Caco-2 (cell line): Measurements from ENCODE around the gene HHAT. TPM values are rescaled to one million over a fixed set of nuclear protein-coding genes. Genes with fewer than 3 reads are reported as not detected.

Experiments used
- BruUV-seq: library from RNA; stranded (reverse); fragments of 400-500 nt; replicated peaks from 2 replicates; lab custom pipeline; 2021; lab: Mats Ljungman, UMichigan
- CTCF ChIA-PET: fragments of 300-600 bp; sonication (Branson Sonifier 250); formaldehyde crosslinking; loops from one replicate; lab custom pipeline; 2022; ENCODE audit warnings: antibody characterized with exemption; lab: Charles Lee
- POLR2A ChIA-PET: fragments of 300-600 bp; sonication (Branson Sonifier 250); formaldehyde crosslinking; loops from one replicate; lab custom pipeline; 2022; ENCODE audit warnings: antibody characterized with exemption; lab: Charles Lee
- DNase-seq, 2 experiments: peaks; one replicate each; pipeline versions ENCODE4 v3.0.0 to v3.0.0-alpha.2; 2020 to 2022
- H3K27me3 ChIP-seq: replicated peaks from 2 replicates; pipeline ENCODE4 v1.6.0; 2011; ENCODE audit warnings: low read length; ENCODE audit not compliant: control insufficient read depth, insufficient read depth
- H3K36me3 ChIP-seq: 2 replicates; pipeline ENCODE4 v1.5.1; 2011; ENCODE audit warnings: low read length; ENCODE audit not compliant: control insufficient read depth, insufficient read depth
- H3K4me1 ChIP-seq: fragments of 250-450 bp; sonication (Bioruptor Pico); 2 replicates; pipeline ENCODE4 v1.5.1; 2020; ENCODE audit warnings: mild to moderate bottlenecking
- H3K4me3 ChIP-seq: 2 replicates; pipeline ENCODE4 v1.5.1; 2011; ENCODE audit warnings: low read depth, mild to moderate bottlenecking, control low read depth, low read length
- H3K9me3 ChIP-seq: fragments of 250-450 bp; sonication (Bioruptor Pico); 2 replicates; pipeline ENCODE4 v1.5.1; 2020; ENCODE audit warnings: mild to moderate bottlenecking, moderate library complexity
- H3K27ac Mint-ChIP-seq: one replicate; pipeline ENCODE4 v1.8.0; 2022; ENCODE audit warnings: mixed read lengths; ENCODE audit not compliant: unreplicated experiment
- H3K27me3 Mint-ChIP-seq: one replicate; pipeline ENCODE4 v1.8.0; 2022; ENCODE audit warnings: mixed read lengths; ENCODE audit not compliant: insufficient read depth, unreplicated experiment
- H3K36me3 Mint-ChIP-seq: one replicate; pipeline ENCODE4 v1.8.0; 2022; ENCODE audit warnings: mild to moderate bottlenecking, mixed read lengths; ENCODE audit not compliant: insufficient read depth, unreplicated experiment
- H3K4me1 Mint-ChIP-seq: one replicate; pipeline ENCODE4 v1.8.0; 2022; ENCODE audit warnings: low read depth, mixed read lengths; ENCODE audit not compliant: unreplicated experiment
- H3K4me3 Mint-ChIP-seq: one replicate; pipeline ENCODE4 v1.8.0; 2022; ENCODE audit warnings: mild to moderate bottlenecking, moderate library complexity, mixed read lengths; ENCODE audit not compliant: unreplicated experiment
- H3K9me3 Mint-ChIP-seq: one replicate; pipeline ENCODE4 v1.8.0; 2022; ENCODE audit warnings: mixed read lengths; ENCODE audit not compliant: unreplicated experiment
- CTCF ChIP-seq, 2 experiments: fragments of 200-600 bp in 1 of 2; IDR thresholded peaks; 1 replicate in 1 of 2; 2 replicates in 1 of 2; pipeline versions ENCODE4 v1.5.1 to v1.8.0; 2011 to 2022; ENCODE audit warnings: antibody characterized with exemption in 1 of 2, control low read depth in 1 of 2, inconsistent platforms in 1 of 2, low read depth in 1 of 2, low read length in 1 of 2, mild to moderate bottlenecking in 1 of 2, moderate library complexity in 1 of 2; ENCODE audit not compliant: insufficient read depth in 1 of 2, severe bottlenecking in 1 of 2, unreplicated experiment in 1 of 2
- intact Hi-C: fragments of 100-400 bp; cut with micrococcal nuclease; formaldehyde crosslinking; loops from one replicate; pipeline ENCODE4 v1.10.0; 2022; ENCODE audit not compliant: unreplicated experiment
- total RNA-seq: library from RNA; stranded (reverse); gene quantifications from 2 replicates; pipeline ENCODE4 v1.2.3, GENCODE V29; 2022

The HHAT gene
- total RNA-seq, 1 experiment from 2014 or later = 3.9 TPM

- BruUV-seq = no TSS peak
- H3K4me3 ChIP-seq = no peak overlapping the region
- DNase-seq = peak; percentile 50 to 82
- CTCF ChIA-PET = interaction anchor here (0.6 kb wide), 1 partner anchor 40 kb away, joined by 9 read pairs; no protein-coding TSS in a partner anchor
- no peaks in the 10 kb centered on the region for H3K4me1 ChIP-seq
- peak; percentile 92 to 96 for TF ChIP-seq CTCF (IDR thresholded peaks at IDR 0.05; ENCODE audit: insufficient read depth in 1 of 2, low read depth in 1 of 2, low read length in 1 of 2, severe bottlenecking in 1 of 2, unreplicated experiment in 1 of 2)
- H3K36me3 ChIP-seq = no peaks in the 10 kb centered on the region
- intact Hi-C loops = loop anchor here (1.0 to 5.0 kb wide), 3 partner anchors 40 to 305 kb away; no protein-coding TSS in a partner anchor
- Mint-ChIP-seq H3K27ac (no peak overlapping the region), H3K4me1 (no peaks in the 10 kb centered on the region), H3K36me3 (no peaks in the 10 kb centered on the region), H3K27me3 (no peaks in the 10 kb centered on the region), H3K9me3 (no peaks in the 10 kb centered on the region), H3K4me3 (no peak overlapping the region)
- no peaks in the 10 kb centered on the region for H3K9me3 ChIP-seq
- POLR2A ChIA-PET = no interaction called here
- no peaks in the 10 kb centered on the region for H3K27me3 ChIP-seq
Observed at GRCh38 chr1:210407207-210407886, 78.6 kb downstream of the HHAT start.

- no peak overlapping the region for H3K27ac Mint-ChIP-seq
- intact Hi-C loops = loop anchor here (1.0 to 5.0 kb wide), 3 partner anchors 39 to 304 kb away; no protein-coding TSS in a partner anchor
- POLR2A ChIA-PET = no interaction called here
- no peaks in the 10 kb centered on the region for H3K27me3 ChIP-seq
- no peaks in the 10 kb centered on the region for H3K27me3 Mint-ChIP-seq
- peaks cover 2% of the 10 kb centered on the region; the same call in 1 of the 2 replicates for H3K4me1 ChIP-seq
- CTCF ChIA-PET = no interaction called here
- TF ChIP-seq CTCF (IDR thresholded peaks at IDR 0.05; ENCODE audit: insufficient read depth in 1 of 2, low read depth in 1 of 2, low read length in 1 of 2, severe bottlenecking in 1 of 2, unreplicated experiment in 1 of 2) = no peak
- DNase-seq = no peak
- no peak overlapping the region for H3K4me3 ChIP-seq
- H3K4me1 Mint-ChIP-seq = no peaks in the 10 kb centered on the region
- H3K9me3 Mint-ChIP-seq = no peaks in the 10 kb centered on the region
- no peaks in the 10 kb centered on the region for H3K9me3 ChIP-seq
- no peak overlapping the region for H3K4me3 Mint-ChIP-seq
- H3K36me3 Mint-ChIP-seq = no peaks in the 10 kb centered on the region
- H3K36me3 ChIP-seq = no peaks in the 10 kb centered on the region
- no TSS peak for BruUV-seq
Observed at GRCh38 chr1:210407887-210408252, 79.2 kb downstream of the HHAT start.

- Histone ChIP-seq H3K4me1 (peaks cover 8% of the 10 kb centered on the region; the same call in 1 of the 2 replicates), H3K9me3 (no peaks in the 10 kb centered on the region), H3K4me3 (no peak overlapping the region), H3K27me3 (no peaks in the 10 kb centered on the region), H3K36me3 (no peaks in the 10 kb centered on the region)
- no TSS peak for BruUV-seq
- TF ChIP-seq CTCF (IDR thresholded peaks at IDR 0.05; ENCODE audit: insufficient read depth in 1 of 2, low read depth in 1 of 2, low read length in 1 of 2, severe bottlenecking in 1 of 2, unreplicated experiment in 1 of 2) = no peak
- Mint-ChIP-seq H3K36me3 (no peaks in the 10 kb centered on the region), H3K4me1 (no peaks in the 10 kb centered on the region), H3K9me3 (no peaks in the 10 kb centered on the region), H3K27me3 (no peaks in the 10 kb centered on the region), H3K27ac (no peak overlapping the region), H3K4me3 (no peak overlapping the region)
- ChIA-PET CTCF (no interaction called here), POLR2A (no interaction called here)
- DNase-seq = no peak
- intact Hi-C loops = no loop called here
Observed at GRCh38 chr1:210412240-210412639, 83.5 kb downstream of the HHAT start.
